ENCODE data around the gene SETD7. TPM values are rescaled to one million over a fixed set of nuclear protein-coding genes. Genes with fewer than 3 reads are reported as not detected.

Gene SETD7
- total RNA-seq, 1 donor from 2014 or later = 8.2 TPM

DNA sequence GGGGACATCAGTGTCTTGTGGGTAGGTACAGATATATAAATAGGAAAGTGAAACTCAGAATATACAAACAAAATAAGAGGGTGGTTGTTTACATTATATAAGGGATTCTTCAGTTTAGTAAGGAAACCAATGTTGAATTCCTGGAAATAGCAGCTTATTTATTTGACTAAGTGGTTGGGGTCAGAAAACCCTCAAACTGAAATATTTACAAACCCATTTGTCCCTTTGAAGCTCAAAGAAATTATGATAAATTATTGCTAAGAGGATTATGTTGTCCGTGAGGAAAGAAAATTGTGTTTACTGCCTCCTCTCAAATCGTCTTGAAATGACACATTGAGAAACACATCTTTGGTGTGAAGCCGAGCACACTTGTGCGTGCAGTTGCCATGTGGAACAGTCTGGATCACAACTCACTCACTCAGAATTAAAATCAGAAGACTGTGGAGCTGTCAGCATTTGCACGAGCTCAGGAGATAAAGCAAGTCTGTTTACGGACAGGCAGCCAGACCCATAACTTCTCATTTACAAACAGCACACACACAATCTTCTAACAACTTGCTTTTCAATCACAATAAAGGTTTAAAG is 46.8 kb upstream of the SETD7 start:
- Mint-ChIP-seq H3K9me3 (peaks cover 4% of the 10 kb centered on the region), H3K27me3 (ENCODE audit: insufficient read depth, low read depth) (peaks cover 5% of the 10 kb centered on the region), H3K27ac (no peak overlapping the region), H3K4me1 (peaks cover 22% of the 10 kb centered on the region), H3K36me3 (no peaks in the 10 kb centered on the region), H3K4me3 (no peak overlapping the region)
- Histone ChIP-seq H3K36me3 (no peaks in the 10 kb centered on the region), H3K9me3 (ENCODE audit: low read depth) (no peaks in the 10 kb centered on the region), H3K4me2 (no peak overlapping the region), H3F3A (ENCODE audit: low read depth) (peaks cover 3% of the 10 kb centered on the region), H2AFZ (replicated peaks) (no peak overlapping the region), H3K27ac (no peak overlapping the region), H3K27me3 (no peaks in the 10 kb centered on the region), H3K4me3 (no peak overlapping the region), H4K20me1 (ENCODE audit: low read depth) (no peaks in the 10 kb centered on the region), H3K79me2 (ENCODE audit: low read depth) (no peaks in the 10 kb centered on the region), H3K4me1 (peaks cover 12% of the 10 kb centered on the region), H3K9ac (no peak overlapping the region)
- DNase-seq (ENCODE audit: low spot score) = no peak
- TF ChIP-seq, protein P1, sequence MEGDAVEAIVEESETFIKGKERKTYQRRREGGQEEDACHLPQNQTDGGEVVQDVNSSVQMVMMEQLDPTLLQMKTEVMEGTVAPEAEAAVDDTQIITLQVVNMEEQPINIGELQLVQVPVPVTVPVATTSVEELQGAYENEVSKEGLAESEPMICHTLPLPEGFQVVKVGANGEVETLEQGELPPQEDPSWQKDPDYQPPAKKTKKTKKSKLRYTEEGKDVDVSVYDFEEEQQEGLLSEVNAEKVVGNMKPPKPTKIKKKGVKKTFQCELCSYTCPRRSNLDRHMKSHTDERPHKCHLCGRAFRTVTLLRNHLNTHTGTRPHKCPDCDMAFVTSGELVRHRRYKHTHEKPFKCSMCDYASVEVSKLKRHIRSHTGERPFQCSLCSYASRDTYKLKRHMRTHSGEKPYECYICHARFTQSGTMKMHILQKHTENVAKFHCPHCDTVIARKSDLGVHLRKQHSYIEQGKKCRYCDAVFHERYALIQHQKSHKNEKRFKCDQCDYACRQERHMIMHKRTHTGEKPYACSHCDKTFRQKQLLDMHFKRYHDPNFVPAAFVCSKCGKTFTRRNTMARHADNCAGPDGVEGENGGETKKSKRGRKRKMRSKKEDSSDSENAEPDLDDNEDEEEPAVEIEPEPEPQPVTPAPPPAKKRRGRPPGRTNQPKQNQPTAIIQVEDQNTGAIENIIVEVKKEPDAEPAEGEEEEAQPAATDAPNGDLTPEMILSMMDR (IDR thresholded peaks at IDR 0.05) = no peak
- TF ChIP-seq EZH2phosphoT487 (IDR thresholded peaks at IDR 0.05) (no peak), EZH2 (IDR thresholded peaks at IDR 0.05) (no peak)

DNA sequence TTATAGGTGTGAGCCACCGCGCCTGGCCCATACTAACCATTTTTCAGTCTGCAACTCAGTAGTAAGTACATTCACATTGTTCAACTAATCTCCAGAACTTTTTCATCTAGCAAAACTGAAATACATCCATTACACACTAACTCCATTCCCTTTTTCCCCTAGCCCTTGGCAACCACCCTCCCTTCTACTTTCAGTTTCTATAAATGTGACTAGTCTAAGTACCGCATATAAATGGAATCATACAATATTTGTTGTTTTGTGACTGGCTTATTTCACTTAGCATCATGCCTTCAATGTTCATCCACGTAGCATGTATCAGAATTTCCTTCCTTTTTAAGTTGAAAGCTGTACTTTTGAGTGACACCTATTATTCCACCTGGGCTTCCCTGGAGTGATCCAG is 44.6 kb upstream of the SETD7 start:
- Histone ChIP-seq H2AFZ (replicated peaks) (no peak overlapping the region), H3K9me3 (ENCODE audit: low read depth) (no peaks in the 10 kb centered on the region), H3K4me3 (no peak overlapping the region), H3K27ac (no peak overlapping the region), H3F3A (ENCODE audit: low read depth) (peaks cover 3% of the 10 kb centered on the region), H3K27me3 (no peaks in the 10 kb centered on the region), H3K9ac (no peak overlapping the region), H3K4me1 (peaks cover 18% of the 10 kb centered on the region), H3K4me2 (no peak overlapping the region), H3K36me3 (no peaks in the 10 kb centered on the region), H3K79me2 (ENCODE audit: low read depth) (no peaks in the 10 kb centered on the region), H4K20me1 (ENCODE audit: low read depth) (no peaks in the 10 kb centered on the region)
- H3K4me3 Mint-ChIP-seq = no peak overlapping the region
- DNase-seq (ENCODE audit: low spot score) = no peak
- no peak for TF ChIP-seq EZH2 (IDR thresholded peaks at IDR 0.05)
- no peak for TF ChIP-seq EZH2phosphoT487 (IDR thresholded peaks at IDR 0.05)
- TF ChIP-seq, protein P1 (IDR thresholded peaks at IDR 0.05) = no peak
- no peaks in the 10 kb centered on the region for H3K36me3 Mint-ChIP-seq
- peaks cover 5% of the 10 kb centered on the region for H3K27me3 Mint-ChIP-seq (ENCODE audit: insufficient read depth, low read depth)
- H3K4me1 Mint-ChIP-seq = peaks cover 19% of the 10 kb centered on the region
- H3K27ac Mint-ChIP-seq = no peak overlapping the region
- H3K9me3 Mint-ChIP-seq = peaks cover 4% of the 10 kb centered on the region

DNA sequence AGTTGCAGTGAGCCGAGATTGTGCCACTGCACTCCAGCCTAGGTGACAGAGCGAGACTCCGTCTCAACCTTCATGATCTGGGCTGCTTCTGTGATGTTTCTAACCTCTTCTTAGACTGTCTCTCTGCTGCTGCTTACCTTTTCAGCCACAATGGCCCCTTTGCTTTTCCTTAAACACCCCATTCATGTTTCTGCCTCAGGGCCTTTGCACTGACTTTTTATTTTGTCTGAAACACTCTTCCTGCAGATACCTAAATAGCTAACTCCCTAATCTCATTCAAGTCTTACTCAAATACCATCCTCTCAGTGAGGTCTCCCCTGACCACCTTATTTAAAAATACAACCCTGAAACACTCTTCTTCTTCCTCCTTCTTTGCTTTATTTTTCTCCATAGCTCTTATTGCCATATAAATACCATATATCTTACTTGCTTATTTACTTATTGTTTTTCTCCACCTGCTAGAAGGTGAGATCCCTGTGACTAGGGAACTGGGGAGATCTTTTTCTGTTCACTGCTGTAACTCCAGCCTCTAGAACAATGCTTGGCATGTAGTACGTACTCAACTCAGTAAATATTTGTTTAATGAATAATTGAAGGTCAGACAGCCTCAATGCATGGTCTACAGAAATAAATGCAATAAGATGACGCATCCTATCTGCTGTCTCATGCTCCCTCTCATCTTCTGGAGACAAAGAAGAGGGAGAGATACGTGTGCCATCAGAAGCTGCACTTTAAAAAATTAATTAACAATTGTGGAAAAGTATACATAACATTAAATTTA is 43.8 kb upstream of the SETD7 start:
- H3K36me3 Mint-ChIP-seq = no peaks in the 10 kb centered on the region
- H3K27ac Mint-ChIP-seq = no peak overlapping the region

More for the DNA sequence above, 43.8 kb upstream of the SETD7 start:
- no peaks in the 10 kb centered on the region for H3K27me3 ChIP-seq
- Mint-ChIP-seq H3K4me3 (no peak overlapping the region), H3K9me3 (peaks cover 4% of the 10 kb centered on the region), H3K27me3 (ENCODE audit: insufficient read depth, low read depth) (peaks cover 3% of the 10 kb centered on the region), H3K4me1 (peaks cover 16% of the 10 kb centered on the region)
- no peak overlapping the region for H2AFZ ChIP-seq (replicated peaks)
- no peak overlapping the region for H3K27ac ChIP-seq
- no peaks in the 10 kb centered on the region for H3K9me3 ChIP-seq (ENCODE audit: low read depth)
- TF ChIP-seq, protein P1 (IDR thresholded peaks at IDR 0.05) = no peak
- TF ChIP-seq EZH2 (IDR thresholded peaks at IDR 0.05) (no peak), EZH2phosphoT487 (IDR thresholded peaks at IDR 0.05) (no peak)
- no peaks in the 10 kb centered on the region for H3K36me3 ChIP-seq
- H3F3A ChIP-seq (ENCODE audit: low read depth) = peaks cover 3% of the 10 kb centered on the region
- peaks cover 15% of the 10 kb centered on the region for H3K4me1 ChIP-seq
- H4K20me1 ChIP-seq (ENCODE audit: low read depth) = no peaks in the 10 kb centered on the region
- H3K4me3 ChIP-seq = no peak overlapping the region
- H3K4me2 ChIP-seq = no peak overlapping the region
- H3K9ac ChIP-seq = no peak overlapping the region
- H3K79me2 ChIP-seq (ENCODE audit: low read depth) = no peaks in the 10 kb centered on the region
- DNase-seq (ENCODE audit: low spot score) = no peak

Data from neural progenitor cell (in vitro differentiated cells).